ENCODE measurements around the gene RAB3A. TPM values are rescaled to one million over a fixed set of nuclear protein-coding genes. Genes with fewer than 3 reads are reported as not detected.

The RAB3A gene
- total RNA-seq (2014; rRNA removed; shearing (Covaris generic)), result 6.1 and 8.6 TPM in 2 replicates

GRCh38 chr19:18203863-18204393 lies at the start of gene RAB3A:
RAB3A (minus strand) TSS chr19:18204042; CDS start chr19:18202740, 1,302 bp downstream.
- peak; percentile 99 for DNase-seq
- Histone ChIP-seq H3K27me3 (ENCODE audit: control insufficient read depth, insufficient read depth, low read length) (peaks cover 4% of the 10 kb centered on the region; the same call in 1 of the 2 replicates), H3K36me3 (replicated peaks; ENCODE audit: control insufficient read depth, insufficient read depth, low read length) (peaks cover 4% of the 10 kb centered on the region), H3K4me3 (ENCODE audit: insufficient read depth, low read depth, low read length) (peak within 1 kb of the TSS; percentile 75)

DNA sequence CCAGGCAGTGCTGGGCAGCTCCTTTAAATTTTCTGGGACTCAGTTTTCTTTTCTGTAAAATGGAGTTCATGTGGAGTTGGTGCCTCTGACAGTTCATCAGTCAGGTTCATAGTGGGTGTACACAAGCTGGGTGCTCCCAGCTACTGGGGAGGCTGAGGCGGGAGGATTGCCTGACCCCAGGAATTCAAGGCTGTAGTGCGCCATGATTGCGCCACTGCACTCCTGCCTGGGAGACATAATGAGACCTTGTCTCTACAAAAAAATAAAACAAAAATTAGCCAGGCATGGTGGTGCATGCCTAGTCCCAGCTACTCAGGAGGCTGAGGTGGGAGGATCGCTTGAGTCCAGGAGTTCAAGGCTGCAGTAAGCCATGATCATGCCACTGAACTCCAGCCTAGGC lies 49.3 kb upstream of the RAB3A start:
- no peak overlapping the region for H3K4me3 ChIP-seq (ENCODE audit: insufficient read depth, low read depth, low read length)
- H3K36me3 ChIP-seq (replicated peaks; ENCODE audit: control insufficient read depth, insufficient read depth, low read length), result no peaks in the 10 kb centered on the region
- no peak for DNase-seq
- H3K27me3 ChIP-seq (ENCODE audit: control insufficient read depth, insufficient read depth, low read length), result peaks cover 5% of the 10 kb centered on the region

GRCh38 chr19:18252370-18252717 lies 48.5 kb upstream of the RAB3A start:
- Histone ChIP-seq H3K36me3 (replicated peaks; ENCODE audit: control insufficient read depth, insufficient read depth, low read length) (no peaks in the 10 kb centered on the region), H3K27me3 (ENCODE audit: control insufficient read depth, insufficient read depth, low read length) (peaks cover 5% of the 10 kb centered on the region), H3K4me3 (ENCODE audit: insufficient read depth, low read depth, low read length) (no peak overlapping the region)
- DNase-seq, result no peak

DNA sequence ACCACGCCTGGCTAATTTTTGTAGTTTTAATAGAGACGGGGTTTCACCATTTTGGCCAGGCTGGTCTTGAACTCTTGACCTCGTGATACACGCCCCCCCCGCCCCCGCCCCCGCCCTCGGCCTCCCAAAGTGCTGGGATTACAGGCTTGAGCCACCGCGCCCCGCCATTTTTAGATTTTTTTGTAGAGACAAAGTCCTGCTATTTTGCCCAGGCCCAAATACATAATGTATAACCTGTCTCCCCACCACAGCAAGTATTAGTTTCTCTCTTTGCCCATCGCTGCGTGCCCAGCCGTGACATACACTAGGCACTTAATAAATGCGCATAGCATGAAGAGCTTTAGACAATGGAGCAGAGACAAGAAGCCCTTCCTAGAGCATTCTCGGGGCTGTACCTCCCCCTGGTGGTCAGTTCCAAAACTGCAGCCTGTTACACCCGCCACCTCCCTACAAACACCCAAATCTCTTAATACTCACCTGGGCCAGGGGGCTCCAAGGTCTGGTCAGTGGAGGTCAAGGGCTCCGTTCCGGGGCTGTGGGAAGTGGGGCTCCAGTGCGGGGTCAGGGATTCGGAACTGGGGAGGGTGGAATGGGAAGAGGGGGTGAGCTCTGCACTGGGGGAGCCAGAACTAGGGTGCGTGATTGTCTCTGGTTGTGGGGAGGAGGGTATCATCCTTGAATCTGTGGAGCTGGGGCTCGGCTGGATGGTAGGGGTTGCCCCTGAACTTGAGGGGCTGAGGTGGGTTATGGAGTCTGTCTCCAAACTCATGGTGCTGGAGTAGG lies 47.9 kb upstream of the RAB3A start:
- peaks cover 5% of the 10 kb centered on the region for H3K27me3 ChIP-seq (ENCODE audit: control insufficient read depth, insufficient read depth, low read length)

DNA sequence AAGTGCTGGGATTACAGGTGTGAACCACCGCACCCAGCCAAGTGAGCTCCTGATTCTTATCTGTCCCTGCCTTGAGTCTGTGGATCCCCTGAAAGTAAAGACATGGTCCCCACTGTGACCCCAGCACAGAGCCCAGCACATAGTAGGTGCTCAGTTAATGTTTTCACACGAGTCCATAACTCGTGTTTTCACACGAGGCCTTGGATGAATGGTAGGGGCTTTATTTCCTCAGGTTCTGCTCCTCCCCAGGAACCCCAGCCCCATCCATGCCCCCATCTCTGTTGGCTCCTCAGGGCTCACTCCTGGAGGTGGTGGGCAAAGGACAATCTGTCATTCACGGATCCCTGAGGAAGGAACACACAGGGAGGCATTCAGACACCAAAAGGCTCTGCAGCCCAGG lies 46.0 kb upstream of the RAB3A start:
- H3K4me3 ChIP-seq (ENCODE audit: insufficient read depth, low read depth, low read length), result no peak overlapping the region
- H3K36me3 ChIP-seq (replicated peaks; ENCODE audit: control insufficient read depth, insufficient read depth, low read length), result no peaks in the 10 kb centered on the region
- peaks cover 5% of the 10 kb centered on the region; the same call in 1 of the 2 replicates for H3K27me3 ChIP-seq (ENCODE audit: control insufficient read depth, insufficient read depth, low read length)
- DNase-seq, result peak; percentile 32

More for the DNA sequence above, 47.9 kb upstream of the RAB3A start:
- DNase-seq, result peak; percentile 94
- no peaks in the 10 kb centered on the region for H3K36me3 ChIP-seq (replicated peaks; ENCODE audit: control insufficient read depth, insufficient read depth, low read length)
- H3K4me3 ChIP-seq (ENCODE audit: insufficient read depth, low read depth, low read length), result no peak overlapping the region

DNA sequence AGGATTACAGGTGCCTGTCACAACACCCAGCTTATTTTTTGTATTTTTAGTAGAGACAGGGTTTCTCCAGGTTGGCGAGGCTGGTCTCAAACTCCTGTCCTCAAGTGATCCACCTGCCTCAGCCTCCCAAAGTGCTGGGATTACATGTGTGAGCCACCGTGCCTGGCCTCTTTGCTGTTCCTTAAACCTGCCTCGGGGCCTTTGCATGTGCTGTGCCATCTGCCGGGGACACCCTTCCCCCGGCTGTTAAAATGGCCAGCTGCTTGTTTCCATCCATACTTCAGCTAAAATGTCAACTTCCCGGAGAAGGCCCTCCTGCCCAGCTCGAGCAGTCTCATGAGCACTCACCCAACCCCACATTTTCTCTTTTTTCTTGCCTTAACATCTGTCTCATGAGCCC lies 41.5 kb upstream of the RAB3A start:
- no peaks in the 10 kb centered on the region for H3K36me3 ChIP-seq (replicated peaks; ENCODE audit: control insufficient read depth, insufficient read depth, low read length)
- peaks cover 2% of the 10 kb centered on the region; the same call in 1 of the 2 replicates for H3K27me3 ChIP-seq (ENCODE audit: control insufficient read depth, insufficient read depth, low read length)
- no peak for DNase-seq
- no peak overlapping the region for H3K4me3 ChIP-seq (ENCODE audit: insufficient read depth, low read depth, low read length)

DNA sequence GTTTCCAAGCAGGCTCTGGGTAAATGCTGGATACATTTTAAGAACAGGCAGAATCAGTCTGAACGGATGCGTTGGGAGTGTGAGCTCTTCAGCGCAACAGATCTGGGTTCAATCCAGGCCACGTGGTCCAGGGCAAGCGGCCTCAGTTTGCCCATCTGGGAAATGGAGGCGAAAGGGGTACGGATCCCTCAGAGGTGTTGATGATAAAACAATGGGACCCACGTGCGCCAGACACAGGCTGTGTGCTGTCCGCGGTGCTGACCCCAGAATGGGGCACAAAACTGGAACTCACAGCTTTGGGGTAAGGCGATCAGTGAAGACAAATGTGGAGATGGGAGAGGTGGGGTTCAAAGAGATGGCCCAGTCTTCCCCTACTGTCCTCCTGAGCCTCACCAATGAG lies 35.5 kb upstream of the RAB3A start:
- peak; percentile 77 for DNase-seq
- Histone ChIP-seq H3K4me3 (ENCODE audit: insufficient read depth, low read depth, low read length) (no peak overlapping the region), H3K27me3 (ENCODE audit: control insufficient read depth, insufficient read depth, low read length) (peaks cover 2% of the 10 kb centered on the region; the same call in 1 of the 2 replicates), H3K36me3 (replicated peaks; ENCODE audit: control insufficient read depth, insufficient read depth, low read length) (no peaks in the 10 kb centered on the region)

GRCh38 chr19:18234194-18234593 lies 30.4 kb upstream of the RAB3A start:
- no peaks in the 10 kb centered on the region; the same call in 1 of the 2 replicates for H3K27me3 ChIP-seq (ENCODE audit: control insufficient read depth, insufficient read depth, low read length)
- DNase-seq, result no peak
- no peaks in the 10 kb centered on the region for H3K36me3 ChIP-seq (replicated peaks; ENCODE audit: control insufficient read depth, insufficient read depth, low read length)
- H3K4me3 ChIP-seq (ENCODE audit: insufficient read depth, low read depth, low read length), result no peak overlapping the region

DNA sequence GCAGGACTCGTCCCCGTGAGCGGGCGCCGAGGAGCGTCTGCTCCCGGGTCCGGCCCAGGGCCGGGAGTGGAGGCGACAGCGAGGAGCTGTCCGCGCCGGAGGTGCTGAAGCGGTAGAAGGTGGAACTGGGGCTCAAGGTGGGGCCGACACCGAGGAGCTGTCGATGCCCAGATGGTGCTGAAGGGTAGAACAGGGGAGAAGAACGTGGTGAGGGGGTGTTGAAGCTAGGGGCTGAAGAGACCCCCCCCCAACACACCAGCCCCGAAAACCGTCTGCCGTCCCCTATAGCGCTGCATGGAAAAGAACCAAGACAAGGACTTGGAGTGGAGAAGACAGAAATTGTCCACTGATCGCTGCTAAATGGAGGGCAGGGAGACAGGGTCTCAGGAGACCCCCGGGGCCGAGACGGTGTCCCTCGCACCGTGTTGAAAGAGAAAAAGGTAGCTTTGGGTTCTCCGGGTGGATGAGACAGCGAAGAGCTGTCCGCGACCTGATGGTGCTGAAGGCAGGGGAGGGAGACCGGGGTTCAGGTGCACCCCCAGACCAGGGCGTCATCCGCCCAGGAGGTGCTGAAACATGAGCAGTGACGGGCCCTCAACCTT lies 29.5 kb upstream of the RAB3A start:
- Histone ChIP-seq H3K4me3 (ENCODE audit: insufficient read depth, low read depth, low read length) (peak overlapping the region; percentile 38), H3K27me3 (ENCODE audit: control insufficient read depth, insufficient read depth, low read length) (no peaks in the 10 kb centered on the region; the same call in 1 of the 2 replicates), H3K36me3 (replicated peaks; ENCODE audit: control insufficient read depth, insufficient read depth, low read length) (no peaks in the 10 kb centered on the region)
- DNase-seq, result peak; percentile 98

GRCh38 chr19:18232540-18233223 lies 28.8 kb upstream of the RAB3A start:
- Histone ChIP-seq H3K36me3 (replicated peaks; ENCODE audit: control insufficient read depth, insufficient read depth, low read length) (no peaks in the 10 kb centered on the region), H3K27me3 (ENCODE audit: control insufficient read depth, insufficient read depth, low read length) (no peaks in the 10 kb centered on the region; the same call in 1 of the 2 replicates), H3K4me3 (ENCODE audit: insufficient read depth, low read depth, low read length) (peak overlapping the region; percentile 38)
- DNase-seq, result peak; percentile 95

- Histone ChIP-seq H3K36me3 (replicated peaks; ENCODE audit: control insufficient read depth, insufficient read depth, low read length) (no peaks in the 10 kb centered on the region), H3K4me3 (ENCODE audit: insufficient read depth, low read depth, low read length) (no peak overlapping the region), H3K27me3 (ENCODE audit: control insufficient read depth, insufficient read depth, low read length) (peaks cover 9% of the 10 kb centered on the region)
- DNase-seq, result peak; percentile 83
Measured at GRCh38 chr19:18231775-18232174, 27.9 kb upstream of the RAB3A start.

GRCh38 chr19:18230941-18231734 lies 27.3 kb upstream of the RAB3A start:
- DNase-seq, result no peak
- Histone ChIP-seq H3K36me3 (replicated peaks; ENCODE audit: control insufficient read depth, insufficient read depth, low read length) (no peaks in the 10 kb centered on the region), H3K4me3 (ENCODE audit: insufficient read depth, low read depth, low read length) (no peak overlapping the region), H3K27me3 (ENCODE audit: control insufficient read depth, insufficient read depth, low read length) (peaks cover 15% of the 10 kb centered on the region)

GRCh38 chr19:18229915-18230314 lies 26.1 kb upstream of the RAB3A start:
- DNase-seq, result no peak
- Histone ChIP-seq H3K4me3 (ENCODE audit: insufficient read depth, low read depth, low read length) (no peak overlapping the region), H3K36me3 (replicated peaks; ENCODE audit: control insufficient read depth, insufficient read depth, low read length) (no peaks in the 10 kb centered on the region), H3K27me3 (ENCODE audit: control insufficient read depth, insufficient read depth, low read length) (peaks cover 27% of the 10 kb centered on the region)

DNA sequence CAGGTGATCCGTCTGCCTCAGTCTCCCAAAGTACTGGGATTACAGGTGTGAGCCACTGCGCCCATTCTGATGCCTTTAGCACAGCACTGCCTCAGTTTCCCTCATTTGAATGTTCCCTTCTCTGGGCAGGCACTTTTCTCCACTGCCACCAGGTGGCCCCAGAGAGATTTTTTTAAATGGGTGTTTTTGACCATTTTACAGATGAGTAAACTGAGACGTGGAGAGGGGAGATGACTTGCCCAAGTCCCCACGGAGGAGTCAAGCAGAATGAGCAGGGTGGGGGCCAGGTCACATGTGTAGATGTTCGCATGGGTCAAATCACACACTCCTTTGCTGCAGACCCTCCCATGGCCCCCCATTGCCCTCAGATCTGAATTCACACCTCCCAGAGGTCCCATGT lies 25.6 kb upstream of the RAB3A start:
- Histone ChIP-seq H3K36me3 (replicated peaks; ENCODE audit: control insufficient read depth, insufficient read depth, low read length) (no peaks in the 10 kb centered on the region), H3K27me3 (ENCODE audit: control insufficient read depth, insufficient read depth, low read length) (peaks cover 30% of the 10 kb centered on the region), H3K4me3 (ENCODE audit: insufficient read depth, low read depth, low read length) (no peak overlapping the region)
- DNase-seq, result no peak
